ENCODE results near the gene NCAPH2. TPM values are rescaled to one million over a fixed set of nuclear protein-coding genes. Genes with fewer than 3 reads are reported as not detected.

NCAPH2 gene
- total and polyA plus RNA-seq, 2 of the 13 experiments (the other 11 are each of a cell fraction or from before 2014, with no cell fraction given) = 28.1 to 64.4 TPM

DNA sequence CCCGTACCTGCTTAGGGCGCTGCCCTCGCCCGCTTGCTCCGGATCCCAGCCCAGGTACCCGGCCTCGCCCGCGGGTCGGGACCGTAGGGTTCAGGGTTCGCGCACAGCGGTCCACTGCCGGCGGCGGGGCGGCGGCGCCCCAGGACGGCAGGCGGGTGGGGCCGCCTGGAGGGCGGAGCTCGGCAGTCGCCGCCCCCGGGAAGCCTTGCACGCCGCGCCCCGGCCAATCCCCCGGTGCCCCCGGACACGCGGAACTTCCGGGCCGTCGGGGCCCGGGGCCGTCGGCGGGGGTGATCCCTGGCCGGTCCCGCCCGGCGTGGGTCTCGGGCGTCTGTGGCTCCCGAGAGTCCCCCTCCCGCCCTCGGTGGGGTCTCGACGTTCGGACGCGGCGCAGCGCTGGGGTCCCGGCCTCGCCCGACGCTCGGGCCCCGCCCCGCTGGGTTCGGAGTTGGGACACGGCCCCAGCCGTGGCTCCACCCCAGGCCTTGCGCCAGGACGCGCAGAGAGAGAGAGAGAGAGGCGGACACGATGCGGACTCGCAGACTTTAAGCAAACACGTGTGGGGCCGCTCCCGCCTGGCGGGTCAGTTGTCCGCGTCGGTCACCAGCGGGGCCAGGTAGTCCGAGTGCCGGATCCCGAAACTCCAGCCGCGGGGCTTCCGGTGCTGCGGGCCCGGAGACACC is 22.0 kb downstream of the NCAPH2 start, which contains the start of gene TYMP (continued):
- TF ChIP-seq, protein P1, sequence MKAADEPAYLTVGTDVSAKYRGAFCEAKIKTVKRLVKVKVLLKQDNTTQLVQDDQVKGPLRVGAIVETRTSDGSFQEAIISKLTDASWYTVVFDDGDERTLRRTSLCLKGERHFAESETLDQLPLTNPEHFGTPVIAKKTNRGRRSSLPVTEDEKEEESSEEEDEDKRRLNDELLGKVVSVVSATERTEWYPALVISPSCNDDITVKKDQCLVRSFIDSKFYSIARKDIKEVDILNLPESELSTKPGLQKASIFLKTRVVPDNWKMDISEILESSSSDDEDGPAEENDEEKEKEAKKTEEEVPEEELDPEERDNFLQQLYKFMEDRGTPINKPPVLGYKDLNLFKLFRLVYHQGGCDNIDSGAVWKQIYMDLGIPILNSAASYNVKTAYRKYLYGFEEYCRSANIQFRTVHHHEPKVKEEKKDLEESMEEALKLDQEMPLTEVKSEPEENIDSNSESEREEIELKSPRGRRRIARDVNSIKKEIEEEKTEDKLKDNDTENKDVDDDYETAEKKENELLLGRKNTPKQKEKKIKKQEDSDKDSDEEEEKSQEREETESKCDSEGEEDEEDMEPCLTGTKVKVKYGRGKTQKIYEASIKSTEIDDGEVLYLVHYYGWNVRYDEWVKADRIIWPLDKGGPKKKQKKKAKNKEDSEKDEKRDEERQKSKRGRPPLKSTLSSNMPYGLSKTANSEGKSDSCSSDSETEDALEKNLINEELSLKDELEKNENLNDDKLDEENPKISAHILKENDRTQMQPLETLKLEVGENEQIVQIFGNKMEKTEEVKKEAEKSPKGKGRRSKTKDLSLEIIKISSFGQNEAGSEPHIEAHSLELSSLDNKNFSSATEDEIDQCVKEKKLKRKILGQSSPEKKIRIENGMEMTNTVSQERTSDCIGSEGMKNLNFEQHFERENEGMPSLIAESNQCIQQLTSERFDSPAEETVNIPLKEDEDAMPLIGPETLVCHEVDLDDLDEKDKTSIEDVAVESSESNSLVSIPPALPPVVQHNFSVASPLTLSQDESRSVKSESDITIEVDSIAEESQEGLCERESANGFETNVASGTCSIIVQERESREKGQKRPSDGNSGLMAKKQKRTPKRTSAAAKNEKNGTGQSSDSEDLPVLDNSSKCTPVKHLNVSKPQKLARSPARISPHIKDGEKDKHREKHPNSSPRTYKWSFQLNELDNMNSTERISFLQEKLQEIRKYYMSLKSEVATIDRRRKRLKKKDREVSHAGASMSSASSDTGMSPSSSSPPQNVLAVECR (CRISPR knock-in tag; IDR thresholded peaks at IDR 0.05; ENCODE audit: borderline replicate concordance) = peak; percentile 74; the same call in 1 of the 2 replicates
- peak; percentile 80; the same call in 1 of the 2 replicates for TF ChIP-seq ZC3H13 (CRISPR knock-in tag; IDR thresholded peaks at IDR 0.05)
- TF ChIP-seq, protein P2, sequence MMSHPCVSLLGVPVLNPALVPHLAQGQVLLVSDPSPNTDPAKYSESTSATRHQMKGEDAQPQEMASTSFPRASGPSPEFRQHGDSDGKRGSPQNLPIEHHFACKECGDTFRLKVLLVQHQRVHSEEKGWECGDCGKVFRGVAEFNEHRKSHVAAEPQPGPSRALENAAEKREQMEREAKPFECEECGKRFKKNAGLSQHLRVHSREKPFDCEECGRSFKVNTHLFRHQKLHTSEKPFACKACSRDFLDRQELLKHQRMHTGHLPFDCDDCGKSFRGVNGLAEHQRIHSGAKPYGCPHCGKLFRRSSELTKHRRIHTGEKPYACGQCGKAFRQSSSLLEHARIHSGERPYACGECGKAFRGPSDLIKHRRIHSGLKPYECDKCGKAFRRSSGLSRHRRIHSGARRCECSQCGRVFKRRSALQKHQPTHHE (CRISPR knock-in tag; IDR thresholded peaks at IDR 0.05; ENCODE audit: borderline replicate concordance) = peak; percentile 70; the same call in 1 of the 2 replicates
- peak; percentile 76 for TF ChIP-seq YEATS4 (CRISPR knock-in tag; IDR thresholded peaks at IDR 0.05; ENCODE audit: borderline replicate concordance)
- 0 out of 2 replicates have a peak, but pooled peaks have one; percentile 43 for TF ChIP-seq ZNF20 (CRISPR knock-in tag; IDR thresholded peaks at IDR 0.05)
- TF ChIP-seq SALL2 (CRISPR knock-in tag; IDR thresholded peaks at IDR 0.05) = peak; percentile 63
- TF ChIP-seq HOXA3 (CRISPR knock-in tag; IDR thresholded peaks at IDR 0.05) = peak; percentile 84
- no peak for TF ChIP-seq SYNCRIP (IDR thresholded peaks at IDR 0.05; ENCODE audit: insufficient read depth, low read depth, low read length)
- TF ChIP-seq MBD4 (IDR thresholded peaks at IDR 0.05; ENCODE audit: borderline replicate concordance, low read length) = no peak
- peak; percentile 24 for TF ChIP-seq ZHX1 (CRISPR knock-in tag; IDR thresholded peaks at IDR 0.05; ENCODE audit: low read depth)
- TF ChIP-seq, protein P3, sequence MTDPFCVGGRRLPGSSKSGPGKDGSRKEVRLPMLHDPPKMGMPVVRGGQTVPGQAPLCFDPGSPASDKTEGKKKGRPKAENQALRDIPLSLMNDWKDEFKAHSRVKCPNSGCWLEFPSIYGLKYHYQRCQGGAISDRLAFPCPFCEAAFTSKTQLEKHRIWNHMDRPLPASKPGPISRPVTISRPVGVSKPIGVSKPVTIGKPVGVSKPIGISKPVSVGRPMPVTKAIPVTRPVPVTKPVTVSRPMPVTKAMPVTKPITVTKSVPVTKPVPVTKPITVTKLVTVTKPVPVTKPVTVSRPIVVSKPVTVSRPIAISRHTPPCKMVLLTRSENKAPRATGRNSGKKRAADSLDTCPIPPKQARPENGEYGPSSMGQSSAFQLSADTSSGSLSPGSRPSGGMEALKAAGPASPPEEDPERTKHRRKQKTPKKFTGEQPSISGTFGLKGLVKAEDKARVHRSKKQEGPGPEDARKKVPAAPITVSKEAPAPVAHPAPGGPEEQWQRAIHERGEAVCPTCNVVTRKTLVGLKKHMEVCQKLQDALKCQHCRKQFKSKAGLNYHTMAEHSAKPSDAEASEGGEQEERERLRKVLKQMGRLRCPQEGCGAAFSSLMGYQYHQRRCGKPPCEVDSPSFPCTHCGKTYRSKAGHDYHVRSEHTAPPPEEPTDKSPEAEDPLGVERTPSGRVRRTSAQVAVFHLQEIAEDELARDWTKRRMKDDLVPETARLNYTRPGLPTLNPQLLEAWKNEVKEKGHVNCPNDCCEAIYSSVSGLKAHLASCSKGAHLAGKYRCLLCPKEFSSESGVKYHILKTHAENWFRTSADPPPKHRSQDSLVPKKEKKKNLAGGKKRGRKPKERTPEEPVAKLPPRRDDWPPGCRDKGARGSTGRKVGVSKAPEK (CRISPR knock-in tag; IDR thresholded peaks at IDR 0.05; ENCODE audit: borderline replicate concordance) = no peak
- TF ChIP-seq ZBTB7B (CRISPR knock-in tag; IDR thresholded peaks at IDR 0.05) = no peak
- no peak for TF ChIP-seq ZIK1 (CRISPR knock-in tag; IDR thresholded peaks at IDR 0.05; ENCODE audit: borderline replicate concordance, low read depth)
- no peak; the same call in 1 of the 2 replicates for TF ChIP-seq SMAD1 (CRISPR knock-in tag; IDR thresholded peaks at IDR 0.05; ENCODE audit: borderline replicate concordance, low read depth)
- TF ChIP-seq ZNF549 (CRISPR knock-in tag; IDR thresholded peaks at IDR 0.05) = no peak
- no peak; the same call in none of the 2 replicates for TF ChIP-seq RXRB (CRISPR knock-in tag; IDR thresholded peaks at IDR 0.05; ENCODE audit: borderline replicate concordance)

All from HepG2 (cell line).